Mammary epithelial cell (primary cell): ENCODE measurements around the gene MORC4.

Experiments
- EZH2 ChIP-seq: IDR thresholded peaks from 2 replicates; pipeline ENCODE4 v1.6.1; 2012; ENCODE audit warnings: low read length, inconsistent platforms, borderline replicate concordance
- TF ChIP-seq, protein P1 (sequence below), 2 donors: IDR thresholded peaks in 1 of 2; conservative IDR thresholded peaks in 1 of 2; 2 replicates each; pipeline ENCODE4 v1.5.1; 2011 to 2012; ENCODE audit warnings: inconsistent platforms in 2 of 2, low read length in 2 of 2, mild to moderate bottlenecking in 2 of 2, control low read depth in 1 of 2, low read depth in 1 of 2; ENCODE audit not compliant: insufficient read depth in 1 of 2; ENCODE audit errors: extremely low read depth in 1 of 2

GRCh38 chrX:106928227-106928626, 71.8 kb downstream of the MORC4 start:
- TF ChIP-seq, protein P1, sequence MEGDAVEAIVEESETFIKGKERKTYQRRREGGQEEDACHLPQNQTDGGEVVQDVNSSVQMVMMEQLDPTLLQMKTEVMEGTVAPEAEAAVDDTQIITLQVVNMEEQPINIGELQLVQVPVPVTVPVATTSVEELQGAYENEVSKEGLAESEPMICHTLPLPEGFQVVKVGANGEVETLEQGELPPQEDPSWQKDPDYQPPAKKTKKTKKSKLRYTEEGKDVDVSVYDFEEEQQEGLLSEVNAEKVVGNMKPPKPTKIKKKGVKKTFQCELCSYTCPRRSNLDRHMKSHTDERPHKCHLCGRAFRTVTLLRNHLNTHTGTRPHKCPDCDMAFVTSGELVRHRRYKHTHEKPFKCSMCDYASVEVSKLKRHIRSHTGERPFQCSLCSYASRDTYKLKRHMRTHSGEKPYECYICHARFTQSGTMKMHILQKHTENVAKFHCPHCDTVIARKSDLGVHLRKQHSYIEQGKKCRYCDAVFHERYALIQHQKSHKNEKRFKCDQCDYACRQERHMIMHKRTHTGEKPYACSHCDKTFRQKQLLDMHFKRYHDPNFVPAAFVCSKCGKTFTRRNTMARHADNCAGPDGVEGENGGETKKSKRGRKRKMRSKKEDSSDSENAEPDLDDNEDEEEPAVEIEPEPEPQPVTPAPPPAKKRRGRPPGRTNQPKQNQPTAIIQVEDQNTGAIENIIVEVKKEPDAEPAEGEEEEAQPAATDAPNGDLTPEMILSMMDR (conservative IDR thresholded peaks at IDR 0.05 in 1 of 2, IDR thresholded peaks at IDR 0.05 in 1 of 2; ENCODE audit: extremely low read depth in 1 of 2, insufficient read depth in 1 of 2, low read depth in 1 of 2, low read length in 2 of 2): no peak
- TF ChIP-seq EZH2: no peak
